MM.1S (cell line): ENCODE data around the gene AKR1B15.

Source experiments
- EZH2 ChIP-seq: fragments of 300-600 bp; sonication (generic); optimal IDR thresholded peaks from 2 replicates; pipeline ENCODE3; 2017; ENCODE audit warnings: low read depth, mild to moderate bottlenecking, antibody characterized with exemption, low read length, mixed read lengths
- TF ChIP-seq, protein P1 (sequence below): fragments of 300-600 bp; sonication (generic); IDR thresholded peaks from 2 replicates; pipeline ENCODE4 v1.5.1; 2016; ENCODE audit warnings: antibody characterized with exemption, low read length, mixed read lengths

DNA sequence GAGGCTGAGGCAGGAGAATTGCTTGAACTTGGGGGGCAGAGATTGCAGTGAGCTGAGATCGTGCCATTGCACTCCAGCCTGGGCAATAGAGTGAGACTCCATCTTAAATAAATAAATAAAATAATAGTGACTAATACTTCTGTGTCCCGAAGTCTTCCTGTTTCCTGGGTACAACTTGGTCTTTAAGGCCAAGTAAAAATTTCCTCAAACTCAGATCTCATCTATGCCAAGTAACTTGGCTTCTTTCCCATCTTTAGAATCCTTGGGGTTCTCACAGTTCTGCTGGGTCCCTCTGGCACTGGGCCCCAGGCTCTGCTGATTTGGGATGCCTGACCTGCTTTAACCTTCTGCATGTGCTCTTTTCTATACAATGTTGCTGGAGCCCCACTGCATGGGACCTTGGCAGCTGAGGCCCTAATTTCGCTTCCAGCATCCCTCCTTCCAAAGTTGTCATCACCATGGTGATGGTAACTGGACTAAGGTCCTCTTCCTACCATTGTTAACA is 44.2 kb upstream of the AKR1B15 start:
- TF ChIP-seq, protein P1, sequence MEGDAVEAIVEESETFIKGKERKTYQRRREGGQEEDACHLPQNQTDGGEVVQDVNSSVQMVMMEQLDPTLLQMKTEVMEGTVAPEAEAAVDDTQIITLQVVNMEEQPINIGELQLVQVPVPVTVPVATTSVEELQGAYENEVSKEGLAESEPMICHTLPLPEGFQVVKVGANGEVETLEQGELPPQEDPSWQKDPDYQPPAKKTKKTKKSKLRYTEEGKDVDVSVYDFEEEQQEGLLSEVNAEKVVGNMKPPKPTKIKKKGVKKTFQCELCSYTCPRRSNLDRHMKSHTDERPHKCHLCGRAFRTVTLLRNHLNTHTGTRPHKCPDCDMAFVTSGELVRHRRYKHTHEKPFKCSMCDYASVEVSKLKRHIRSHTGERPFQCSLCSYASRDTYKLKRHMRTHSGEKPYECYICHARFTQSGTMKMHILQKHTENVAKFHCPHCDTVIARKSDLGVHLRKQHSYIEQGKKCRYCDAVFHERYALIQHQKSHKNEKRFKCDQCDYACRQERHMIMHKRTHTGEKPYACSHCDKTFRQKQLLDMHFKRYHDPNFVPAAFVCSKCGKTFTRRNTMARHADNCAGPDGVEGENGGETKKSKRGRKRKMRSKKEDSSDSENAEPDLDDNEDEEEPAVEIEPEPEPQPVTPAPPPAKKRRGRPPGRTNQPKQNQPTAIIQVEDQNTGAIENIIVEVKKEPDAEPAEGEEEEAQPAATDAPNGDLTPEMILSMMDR = no peak
- TF ChIP-seq EZH2 = no peak
